HepG2 (cell line): ENCODE data around the gene TEF. TPM values are rescaled to one million over a fixed set of nuclear protein-coding genes. Genes with fewer than 3 reads are reported as not detected.

ENCODE experiments used
- BHLHE40 ChIP-seq: IDR thresholded peaks from 2 replicates; pipeline ENCODE4 v1.6.1; 2011; ENCODE audit warnings: low read length, improper control_type of control experiment
- KAT7 ChIP-seq: IDR thresholded peaks from 2 replicates; pipeline ENCODE4 v1.6.1; 2018; ENCODE audit warnings: borderline replicate concordance, missing compliant biosample characterization
- KDM3A ChIP-seq: IDR thresholded peaks from 2 replicates; pipeline ENCODE4 v1.6.1; 2018; ENCODE audit warnings: low read depth, missing compliant biosample characterization
- MZF1 ChIP-seq: sonication (generic); formaldehyde crosslinking; IDR thresholded peaks from 2 replicates; pipeline ENCODE4 v1.8.1; 2023; ENCODE audit warnings: mild to moderate bottlenecking, missing genetic modification reagents, borderline replicate concordance
- NR2F1 ChIP-seq, 2 experiments: fragments of 450-650 bp in 1 of 2; formaldehyde crosslinking in 1 of 2; IDR thresholded peaks; 2 replicates each; pipeline versions ENCODE4 v1.5.0 to v1.6.1; 2016 to 2020; ENCODE audit warnings: mild to moderate bottlenecking in 1 of 2, missing compliant biosample characterization in 1 of 2, missing genetic modification reagents in 1 of 2, moderate library complexity in 1 of 2
- PHF20 ChIP-seq: sonication (generic); formaldehyde crosslinking; IDR thresholded peaks from 2 replicates; pipeline ENCODE4 v1.5.0; 2020; ENCODE audit warnings: mild to moderate bottlenecking, missing genetic modification reagents
- TBP ChIP-seq: sonication (generic); formaldehyde crosslinking; IDR thresholded peaks from 2 replicates; pipeline ENCODE4 v1.5.0; 2020; ENCODE audit warnings: missing genetic modification reagents
- TERF1 ChIP-seq: sonication (generic); formaldehyde crosslinking; IDR thresholded peaks from 2 replicates; pipeline ENCODE4 v1.8.0; 2022; ENCODE audit warnings: mild to moderate bottlenecking, missing genetic modification reagents, moderate library complexity
- ZNF136 ChIP-seq: sonication (generic); formaldehyde crosslinking; IDR thresholded peaks from 2 replicates; pipeline ENCODE4 v1.8.1; 2022; ENCODE audit warnings: low read depth, mild to moderate bottlenecking, moderate library complexity, missing genetic modification reagents
- ZNF18 ChIP-seq: sonication (generic); formaldehyde crosslinking; IDR thresholded peaks from 2 replicates; pipeline ENCODE4 v1.8.0; 2022; ENCODE audit warnings: mild to moderate bottlenecking, missing genetic modification reagents; ENCODE audit not compliant: insufficient replicate concordance
- ZNF276 ChIP-seq: sonication (generic); formaldehyde crosslinking; IDR thresholded peaks from 2 replicates; pipeline ENCODE4 v1.4.0; 2020; ENCODE audit warnings: mild to moderate bottlenecking, low read depth, missing genetic modification reagents
- ZNF432 ChIP-seq: sonication (generic); formaldehyde crosslinking; IDR thresholded peaks from 2 replicates; pipeline ENCODE4 v1.5.0; 2020; ENCODE audit warnings: missing genetic modification reagents, mild to moderate bottlenecking, borderline replicate concordance
- ZNF552 ChIP-seq: sonication (generic); formaldehyde crosslinking; IDR thresholded peaks from 2 replicates; pipeline ENCODE4 v1.9.0; 2022; ENCODE audit warnings: missing genetic modification reagents, mild to moderate bottlenecking, borderline replicate concordance
- ZSCAN22 ChIP-seq: sonication (generic); formaldehyde crosslinking; IDR thresholded peaks from 2 replicates; pipeline ENCODE4 v1.4.0; 2020; ENCODE audit warnings: mild to moderate bottlenecking, missing genetic modification reagents
- polyA plus RNA-seq, 8 experiments: library from polyadenylated mRNA; depleted of rRNA in 3 of 8; stranded (reverse) in 7 of 8; unstranded in 1 of 8; fragments of >200 nt; fragmentation: Illumina TruSeq in 4 of 8; extraction: Trizol in 4 of 8; gene quantifications; 2 replicates each; pipeline versions ENCODE4 v1.2.1 to v1.2.3, GENCODE V29; 2011 to 2016; ENCODE audit warnings: low read depth in 4 of 8, missing spikeins in 1 of 8, mixed read lengths in 1 of 8; ENCODE audit not compliant: insufficient read depth in 1 of 8
- total RNA-seq, 5 experiments: library from RNA; depleted of rRNA; stranded (reverse); fragments of >200 nt; fragmentation: Illumina TruSeq; extraction: Trizol; gene quantifications; 2 replicates each; pipeline ENCODE4 v1.2.3, GENCODE V29; 2016; ENCODE audit warnings: low read depth in 1 of 5
- TF ChIP-seq, protein P1 (sequence below): sonication (generic); formaldehyde crosslinking; IDR thresholded peaks from 2 replicates; pipeline ENCODE4 v1.4.0; 2020; ENCODE audit warnings: missing genetic modification reagents

Gene TEF
- total and polyA plus RNA-seq, 2 of the 13 experiments (the other 11 are each of a cell fraction or from before 2014, with no cell fraction given): 7.6 to 11.2 TPM

DNA sequence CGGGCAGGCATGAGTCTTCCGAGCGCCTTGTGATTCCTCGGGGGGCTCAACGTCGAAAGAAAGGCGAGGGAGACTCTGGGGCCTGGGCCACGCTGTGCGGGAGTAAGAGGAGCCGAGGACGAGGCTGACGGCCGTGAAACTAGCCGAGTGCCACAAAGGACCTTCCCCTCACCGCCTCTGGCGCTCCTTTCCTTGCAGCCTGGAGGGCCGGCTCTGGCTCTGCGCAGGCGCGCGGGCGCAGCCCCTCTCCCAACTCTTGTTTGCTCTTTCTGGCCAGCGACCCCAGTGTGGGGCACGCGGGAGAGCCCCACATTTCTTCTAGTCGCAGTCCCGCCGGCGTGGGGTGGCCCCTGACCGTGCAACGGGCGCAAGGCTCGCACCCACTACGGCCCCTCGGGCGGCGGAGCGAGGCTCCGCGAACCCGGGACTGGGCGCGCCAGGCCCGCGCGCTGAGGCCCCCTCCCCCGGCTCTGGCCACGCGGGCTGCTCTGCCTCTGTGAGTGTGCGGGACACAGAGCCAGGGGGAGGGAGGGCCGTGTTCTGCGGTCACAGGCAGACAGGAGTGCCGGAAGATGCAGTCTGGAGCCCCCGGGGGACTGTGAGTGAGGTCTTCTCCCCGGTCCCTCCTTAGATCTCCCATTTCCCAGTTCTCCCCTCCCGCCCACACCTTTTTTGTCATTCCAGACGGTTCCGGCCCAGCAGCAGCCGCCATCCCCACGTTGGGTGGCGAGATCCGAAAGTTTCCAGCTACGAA lies 65.9 kb downstream of the TEF start (continued):
- TF ChIP-seq ZNF276 (CRISPR knock-in tag): no peak
- no peak for TF ChIP-seq TBP
- no peak for TF ChIP-seq ZNF18
- TF ChIP-seq MZF1 (CRISPR knock-in tag): no peak
- 0 out of 2 replicates have a peak, but pooled peaks have one; percentile 9 for TF ChIP-seq ZSCAN22 (CRISPR knock-in tag)
- TF ChIP-seq NR2F1 (CRISPR knock-in tag; IDR thresholded peaks at IDR 0.05): no peak
- TF ChIP-seq, protein P1, sequence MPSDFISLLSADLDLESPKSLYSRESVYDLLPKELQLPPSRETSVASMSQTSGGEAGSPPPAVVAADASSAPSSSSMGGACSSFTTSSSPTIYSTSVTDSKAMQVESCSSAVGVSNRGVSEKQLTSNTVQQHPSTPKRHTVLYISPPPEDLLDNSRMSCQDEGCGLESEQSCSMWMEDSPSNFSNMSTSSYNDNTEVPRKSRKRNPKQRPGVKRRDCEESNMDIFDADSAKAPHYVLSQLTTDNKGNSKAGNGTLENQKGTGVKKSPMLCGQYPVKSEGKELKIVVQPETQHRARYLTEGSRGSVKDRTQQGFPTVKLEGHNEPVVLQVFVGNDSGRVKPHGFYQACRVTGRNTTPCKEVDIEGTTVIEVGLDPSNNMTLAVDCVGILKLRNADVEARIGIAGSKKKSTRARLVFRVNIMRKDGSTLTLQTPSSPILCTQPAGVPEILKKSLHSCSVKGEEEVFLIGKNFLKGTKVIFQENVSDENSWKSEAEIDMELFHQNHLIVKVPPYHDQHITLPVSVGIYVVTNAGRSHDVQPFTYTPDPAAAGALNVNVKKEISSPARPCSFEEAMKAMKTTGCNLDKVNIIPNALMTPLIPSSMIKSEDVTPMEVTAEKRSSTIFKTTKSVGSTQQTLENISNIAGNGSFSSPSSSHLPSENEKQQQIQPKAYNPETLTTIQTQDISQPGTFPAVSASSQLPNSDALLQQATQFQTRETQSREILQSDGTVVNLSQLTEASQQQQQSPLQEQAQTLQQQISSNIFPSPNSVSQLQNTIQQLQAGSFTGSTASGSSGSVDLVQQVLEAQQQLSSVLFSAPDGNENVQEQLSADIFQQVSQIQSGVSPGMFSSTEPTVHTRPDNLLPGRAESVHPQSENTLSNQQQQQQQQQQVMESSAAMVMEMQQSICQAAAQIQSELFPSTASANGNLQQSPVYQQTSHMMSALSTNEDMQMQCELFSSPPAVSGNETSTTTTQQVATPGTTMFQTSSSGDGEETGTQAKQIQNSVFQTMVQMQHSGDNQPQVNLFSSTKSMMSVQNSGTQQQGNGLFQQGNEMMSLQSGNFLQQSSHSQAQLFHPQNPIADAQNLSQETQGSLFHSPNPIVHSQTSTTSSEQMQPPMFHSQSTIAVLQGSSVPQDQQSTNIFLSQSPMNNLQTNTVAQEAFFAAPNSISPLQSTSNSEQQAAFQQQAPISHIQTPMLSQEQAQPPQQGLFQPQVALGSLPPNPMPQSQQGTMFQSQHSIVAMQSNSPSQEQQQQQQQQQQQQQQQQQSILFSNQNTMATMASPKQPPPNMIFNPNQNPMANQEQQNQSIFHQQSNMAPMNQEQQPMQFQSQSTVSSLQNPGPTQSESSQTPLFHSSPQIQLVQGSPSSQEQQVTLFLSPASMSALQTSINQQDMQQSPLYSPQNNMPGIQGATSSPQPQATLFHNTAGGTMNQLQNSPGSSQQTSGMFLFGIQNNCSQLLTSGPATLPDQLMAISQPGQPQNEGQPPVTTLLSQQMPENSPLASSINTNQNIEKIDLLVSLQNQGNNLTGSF (CRISPR knock-in tag): no peak
- TF ChIP-seq ZNF136: no peak
- TF ChIP-seq TERF1 (CRISPR knock-in tag): no peak
- no peak for TF ChIP-seq ZNF552 (CRISPR knock-in tag)
- TF ChIP-seq KAT7 (CRISPR knock-in tag): no peak
- TF ChIP-seq PHF20 (CRISPR knock-in tag): no peak
- no peak; the same call in 1 of the 2 replicates for TF ChIP-seq ZNF432 (CRISPR knock-in tag)
- no peak for TF ChIP-seq KDM3A
- no peak for TF ChIP-seq BHLHE40
